GM12875 (cell line): Measurements from ENCODE around the gene SPSB2.
"Not testable (repeated sequence)": the region's sequence is repeated elsewhere in the genome, so short reads cannot be mapped to it uniquely, and the experiment has no call there.

ENCODE experiments used
- H3K4me3 ChIP-seq: one replicate; pipeline ENCODE4 v1.5.1; 2011; ENCODE audit warnings: low read depth, low read length, control low read depth
- TF ChIP-seq, protein P1 (sequence below): IDR thresholded peaks from 2 replicates; pipeline ENCODE4 v1.5.1; 2011; ENCODE audit warnings: low read depth, mild to moderate bottlenecking, control low read depth, inconsistent platforms, low read length, moderate library complexity, borderline replicate concordance; ENCODE audit not compliant: insufficient read depth

SPSB2 gene

DNA sequence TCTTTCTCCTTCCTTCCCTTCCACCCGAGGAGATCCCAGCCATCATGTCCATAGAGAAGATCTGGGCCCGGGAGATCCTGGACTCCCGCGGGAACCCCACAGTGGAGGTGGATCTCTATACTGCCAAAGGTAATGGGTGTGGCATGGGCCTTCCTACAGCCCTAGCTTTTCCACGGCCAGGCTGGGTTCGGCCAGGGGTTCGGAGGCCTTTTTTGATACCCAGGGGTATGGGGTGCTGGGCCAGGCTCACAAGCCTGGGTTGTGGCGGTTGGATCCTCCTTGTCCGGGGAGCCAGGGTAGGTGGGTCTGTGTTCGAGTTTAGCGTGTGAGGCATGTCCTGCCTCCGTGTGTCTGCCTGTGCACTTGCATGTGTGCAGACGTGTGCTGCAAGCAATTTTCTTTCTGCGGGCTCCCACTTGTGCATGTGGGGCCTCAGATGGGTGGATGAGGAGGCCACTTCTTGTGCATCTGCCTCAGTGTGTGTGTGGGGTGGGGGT is 42.7 kb upstream of the SPSB2 start:
- TF ChIP-seq, protein P1, sequence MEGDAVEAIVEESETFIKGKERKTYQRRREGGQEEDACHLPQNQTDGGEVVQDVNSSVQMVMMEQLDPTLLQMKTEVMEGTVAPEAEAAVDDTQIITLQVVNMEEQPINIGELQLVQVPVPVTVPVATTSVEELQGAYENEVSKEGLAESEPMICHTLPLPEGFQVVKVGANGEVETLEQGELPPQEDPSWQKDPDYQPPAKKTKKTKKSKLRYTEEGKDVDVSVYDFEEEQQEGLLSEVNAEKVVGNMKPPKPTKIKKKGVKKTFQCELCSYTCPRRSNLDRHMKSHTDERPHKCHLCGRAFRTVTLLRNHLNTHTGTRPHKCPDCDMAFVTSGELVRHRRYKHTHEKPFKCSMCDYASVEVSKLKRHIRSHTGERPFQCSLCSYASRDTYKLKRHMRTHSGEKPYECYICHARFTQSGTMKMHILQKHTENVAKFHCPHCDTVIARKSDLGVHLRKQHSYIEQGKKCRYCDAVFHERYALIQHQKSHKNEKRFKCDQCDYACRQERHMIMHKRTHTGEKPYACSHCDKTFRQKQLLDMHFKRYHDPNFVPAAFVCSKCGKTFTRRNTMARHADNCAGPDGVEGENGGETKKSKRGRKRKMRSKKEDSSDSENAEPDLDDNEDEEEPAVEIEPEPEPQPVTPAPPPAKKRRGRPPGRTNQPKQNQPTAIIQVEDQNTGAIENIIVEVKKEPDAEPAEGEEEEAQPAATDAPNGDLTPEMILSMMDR: no peak
- no peak overlapping the region for H3K4me3 ChIP-seq

DNA sequence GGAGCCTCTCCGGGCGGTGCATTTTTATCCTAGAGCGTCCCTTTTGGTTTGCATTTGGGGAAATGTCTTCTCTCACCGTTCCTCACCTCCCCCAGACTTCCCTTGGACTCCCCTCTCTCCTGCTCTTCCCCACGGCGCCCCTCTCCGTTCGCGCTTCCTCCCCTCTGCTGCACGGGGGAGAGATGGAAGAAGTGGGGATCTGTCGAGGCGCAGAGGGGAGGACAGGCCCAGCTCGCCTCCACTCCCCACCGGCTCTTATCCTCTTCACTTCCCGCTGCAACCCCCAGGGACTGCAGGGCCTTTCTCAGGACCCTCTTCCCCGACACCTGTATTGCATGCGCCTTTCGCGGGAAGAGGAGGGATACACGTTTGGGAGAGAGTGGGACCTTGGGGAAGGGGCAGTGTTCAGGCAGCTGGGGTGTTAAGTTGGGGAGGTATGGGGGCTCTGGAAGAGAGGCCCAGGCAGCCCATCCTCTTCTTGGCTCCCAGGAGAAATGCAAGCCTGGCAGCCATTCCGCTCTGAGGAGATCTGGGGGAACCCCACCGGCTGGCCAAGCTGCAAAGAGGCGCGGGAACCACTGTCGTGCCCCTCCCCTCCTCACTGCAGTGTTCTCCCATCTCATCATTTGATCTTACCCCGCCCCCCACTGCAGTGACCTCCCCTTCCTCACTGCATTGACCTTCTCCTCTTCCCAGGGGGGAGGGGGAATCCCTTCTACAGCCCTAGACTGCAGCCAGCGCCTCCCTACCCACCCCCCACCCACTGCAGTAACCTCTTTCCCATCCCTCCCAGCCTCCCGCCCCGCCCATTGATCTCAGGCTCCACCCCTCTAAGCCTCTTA is 42.1 kb upstream of the SPSB2 start:
- peak overlapping the region; percentile 78 for H3K4me3 ChIP-seq
- TF ChIP-seq, protein P1: no peak

DNA sequence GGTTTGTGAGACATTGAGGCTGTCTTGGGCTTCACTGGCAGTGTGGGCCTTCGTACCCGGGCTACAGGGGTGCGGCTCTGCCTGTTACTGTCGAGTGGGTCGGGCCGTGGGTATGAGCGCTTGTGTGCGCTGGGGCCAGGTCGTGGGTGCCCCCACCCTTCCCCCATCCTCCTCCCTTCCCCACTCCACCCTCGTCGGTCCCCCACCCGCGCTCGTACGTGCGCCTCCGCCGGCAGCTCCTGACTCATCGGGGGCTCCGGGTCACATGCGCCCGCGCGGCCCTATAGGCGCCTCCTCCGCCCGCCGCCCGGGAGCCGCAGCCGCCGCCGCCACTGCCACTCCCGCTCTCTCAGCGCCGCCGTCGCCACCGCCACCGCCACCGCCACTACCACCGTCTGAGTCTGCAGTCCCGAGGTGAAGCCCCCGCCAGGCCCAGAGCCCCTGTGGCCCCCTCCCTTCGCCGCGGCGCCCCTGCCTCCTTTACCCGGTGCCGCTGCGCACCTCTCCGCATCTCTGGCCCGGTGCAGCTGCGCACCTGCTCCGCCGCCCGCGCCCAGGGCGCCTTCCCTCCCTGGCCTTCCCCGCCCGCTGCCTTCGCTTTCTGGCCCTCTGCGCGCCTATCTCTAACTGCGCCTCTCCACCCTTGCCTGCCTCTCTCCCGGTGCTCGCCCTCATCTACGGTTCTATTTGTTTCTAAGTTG is 41.3 kb upstream of the SPSB2 start, which contains the start of gene ENO2:
Gene ENO2, plus strand, starts transcription at position 335 of the 701 bp plus-strand sequence. CDS start 1,253 bp downstream, outside the sequence.
- H3K4me3 ChIP-seq: peak within 1 kb of the TSS; percentile 78
- TF ChIP-seq, protein P1: no peak

DNA sequence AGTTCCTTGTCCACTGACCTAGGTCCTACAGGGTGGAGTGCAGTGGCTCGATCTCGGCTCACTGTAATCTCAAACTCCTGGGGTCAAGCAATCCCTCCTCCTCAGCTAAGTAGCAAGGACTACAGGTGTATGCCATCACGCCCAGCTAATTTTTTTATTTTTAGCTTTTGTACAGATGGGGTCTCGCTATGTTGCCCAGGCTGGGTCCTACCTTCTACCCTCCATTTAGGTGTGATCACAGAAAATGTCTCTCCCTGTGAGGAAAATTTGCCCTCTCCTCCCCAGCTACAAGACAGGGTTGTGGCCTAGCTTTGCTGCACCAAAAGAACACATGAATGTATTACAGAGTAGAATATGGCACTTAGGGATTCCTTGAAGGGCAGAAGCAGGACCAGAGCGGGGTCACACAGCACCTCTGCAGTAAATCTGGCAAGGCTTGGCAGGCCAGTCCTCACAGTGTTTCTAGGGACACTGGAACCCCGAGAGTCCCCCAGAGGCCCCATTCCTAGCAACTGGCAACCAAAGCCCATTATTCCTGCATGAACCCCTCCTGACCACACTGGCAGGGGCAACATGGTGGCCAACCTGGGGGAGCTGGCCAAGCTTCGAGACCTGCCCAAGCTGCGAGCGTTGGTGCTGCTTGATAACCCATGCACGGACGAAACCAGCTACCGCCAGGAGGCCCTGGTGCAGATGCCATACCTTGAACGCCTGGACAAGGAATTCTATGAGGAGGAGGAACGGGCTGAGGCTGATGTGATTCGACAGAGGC is 39.2 kb upstream of the SPSB2 start:
- TF ChIP-seq, protein P1: no peak
- H3K4me3 ChIP-seq: no peak overlapping the region

DNA sequence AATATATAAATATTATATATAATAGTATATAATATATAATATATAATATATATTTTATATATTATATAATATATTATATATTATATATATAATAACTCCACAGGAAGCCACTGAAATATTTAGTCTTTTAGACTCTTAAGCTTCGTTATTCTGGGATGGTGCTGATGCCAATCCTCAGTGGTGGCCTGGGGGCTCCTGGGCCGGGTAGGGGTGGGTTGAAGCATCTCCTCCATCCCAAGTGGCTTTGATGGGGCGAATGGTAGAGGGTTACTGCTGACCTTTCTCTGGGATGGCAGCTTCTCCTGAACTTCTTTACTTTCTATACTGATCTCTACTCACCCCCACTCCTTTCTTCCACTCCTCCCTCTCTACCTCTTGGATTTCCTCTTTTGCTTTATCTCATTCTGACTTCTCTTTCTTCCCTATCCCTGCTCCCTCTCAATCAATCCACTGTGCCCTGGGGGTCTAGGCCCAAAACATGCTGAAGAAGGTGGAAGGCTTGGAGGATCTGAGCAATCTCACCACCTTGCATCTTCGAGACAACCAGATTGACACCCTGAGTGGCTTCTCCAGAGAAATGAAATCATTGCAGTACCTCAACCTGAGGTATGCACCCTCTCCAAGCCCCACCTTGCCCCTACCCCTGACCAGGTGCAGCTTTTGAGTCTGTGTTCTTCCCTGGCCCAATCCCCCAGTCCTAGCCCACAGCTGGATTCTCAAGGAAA is 36.5 kb upstream of the SPSB2 start:
- TF ChIP-seq, protein P1: no peak
- no peak overlapping the region for H3K4me3 ChIP-seq

DNA sequence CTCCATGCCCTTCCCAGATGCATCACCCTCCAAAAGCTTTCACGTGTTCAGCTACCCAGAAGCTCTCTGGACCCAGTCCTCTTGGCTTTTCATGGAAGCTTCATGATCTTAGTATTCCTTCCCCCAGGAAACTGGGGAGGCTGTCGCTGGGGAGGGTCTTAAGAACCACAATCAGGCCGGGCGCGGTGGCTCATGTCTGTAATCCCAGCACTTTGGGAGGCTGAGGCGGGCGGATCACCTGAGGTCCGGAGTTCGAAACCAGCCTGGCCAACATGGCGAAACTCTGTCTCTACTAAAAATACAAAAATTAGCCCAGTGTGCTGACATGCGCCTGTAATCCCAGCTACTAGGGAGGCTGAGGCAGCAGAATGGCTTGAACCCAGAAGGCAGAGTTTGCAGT is 35.0 kb upstream of the SPSB2 start:
- not testable (repeated sequence) for H3K4me3 ChIP-seq
